C4-2B (cell line): ENCODE data around the gene TRMT44.

Source experiments
- H3K27ac ChIP-seq: fragments of 450-650 bp; 2 replicates; pipeline ENCODE4 v1.5.1; 2017
- ZFX ChIP-seq: fragments of 450-650 bp; IDR thresholded peaks from 2 replicates; pipeline ENCODE4 v1.6.1; 2017
- TF ChIP-seq, protein P1 (sequence below): fragments of 450-650 bp; conservative IDR thresholded peaks from 2 replicates; pipeline ENCODE4 v1.5.1; 2017; ENCODE audit warnings: mild to moderate bottlenecking

TRMT44 gene

GRCh38 chr4:8506373-8507195, 66.0 kb downstream of the TRMT44 start:
- TF ChIP-seq, protein P1, sequence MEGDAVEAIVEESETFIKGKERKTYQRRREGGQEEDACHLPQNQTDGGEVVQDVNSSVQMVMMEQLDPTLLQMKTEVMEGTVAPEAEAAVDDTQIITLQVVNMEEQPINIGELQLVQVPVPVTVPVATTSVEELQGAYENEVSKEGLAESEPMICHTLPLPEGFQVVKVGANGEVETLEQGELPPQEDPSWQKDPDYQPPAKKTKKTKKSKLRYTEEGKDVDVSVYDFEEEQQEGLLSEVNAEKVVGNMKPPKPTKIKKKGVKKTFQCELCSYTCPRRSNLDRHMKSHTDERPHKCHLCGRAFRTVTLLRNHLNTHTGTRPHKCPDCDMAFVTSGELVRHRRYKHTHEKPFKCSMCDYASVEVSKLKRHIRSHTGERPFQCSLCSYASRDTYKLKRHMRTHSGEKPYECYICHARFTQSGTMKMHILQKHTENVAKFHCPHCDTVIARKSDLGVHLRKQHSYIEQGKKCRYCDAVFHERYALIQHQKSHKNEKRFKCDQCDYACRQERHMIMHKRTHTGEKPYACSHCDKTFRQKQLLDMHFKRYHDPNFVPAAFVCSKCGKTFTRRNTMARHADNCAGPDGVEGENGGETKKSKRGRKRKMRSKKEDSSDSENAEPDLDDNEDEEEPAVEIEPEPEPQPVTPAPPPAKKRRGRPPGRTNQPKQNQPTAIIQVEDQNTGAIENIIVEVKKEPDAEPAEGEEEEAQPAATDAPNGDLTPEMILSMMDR = no peak
- TF ChIP-seq ZFX = no peak
- no peak overlapping the region for H3K27ac ChIP-seq

DNA sequence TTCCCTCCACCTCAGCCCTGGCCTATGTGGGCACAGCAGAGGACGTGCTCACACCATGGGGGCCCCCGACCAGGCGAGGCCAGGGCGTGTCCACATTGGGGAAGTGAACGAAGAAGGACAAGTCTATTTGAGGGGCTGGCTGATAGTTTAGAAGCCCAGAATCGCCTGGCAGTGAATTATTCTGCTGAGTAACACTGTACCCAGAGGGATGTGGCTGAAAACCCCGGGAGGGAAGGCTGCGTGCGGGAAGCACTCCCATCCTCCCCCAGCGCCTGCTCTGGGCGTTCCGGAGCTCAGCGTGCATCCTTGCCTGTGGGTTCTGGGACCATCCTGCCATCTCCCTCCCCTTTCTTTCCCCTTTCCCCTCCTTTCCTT, 66.6 kb downstream of the TRMT44 start:
- TF ChIP-seq, protein P1 = no peak
- no peak for TF ChIP-seq ZFX
- H3K27ac ChIP-seq = no peak overlapping the region

- TF ChIP-seq, protein P1 = no peak
- H3K27ac ChIP-seq = no peak overlapping the region
These were observed 67.0 kb downstream of the TRMT44 start for GRCh38 chr4:8507624-8508023.

GRCh38 chr4:8508266-8508665, 67.7 kb downstream of the TRMT44 start:
- no peak overlapping the region for H3K27ac ChIP-seq
- no peak for TF ChIP-seq ZFX
- TF ChIP-seq, protein P1 = no peak

DNA sequence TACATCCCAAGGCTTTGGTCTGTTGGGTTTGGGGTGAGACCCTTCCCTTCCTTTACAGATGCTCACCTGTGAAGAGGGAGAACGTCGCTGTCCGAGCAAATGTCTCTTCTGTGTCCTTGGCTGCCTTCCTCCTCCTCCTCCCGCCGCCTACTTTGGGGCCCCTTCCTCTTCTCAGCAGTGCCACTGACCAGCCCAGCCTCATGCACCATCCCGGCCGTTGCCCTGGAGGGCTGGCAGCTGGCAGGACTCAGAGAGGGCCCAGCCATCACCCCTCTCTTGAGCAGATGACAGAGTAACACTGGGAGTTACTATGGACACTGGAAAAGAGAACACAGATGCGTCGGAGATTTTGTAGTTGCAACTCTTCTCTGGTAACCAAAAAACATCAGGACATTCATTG, 68.2 kb downstream of the TRMT44 start:
- TF ChIP-seq, protein P1 = no peak
- no peak for TF ChIP-seq ZFX
- H3K27ac ChIP-seq = no peak overlapping the region

DNA sequence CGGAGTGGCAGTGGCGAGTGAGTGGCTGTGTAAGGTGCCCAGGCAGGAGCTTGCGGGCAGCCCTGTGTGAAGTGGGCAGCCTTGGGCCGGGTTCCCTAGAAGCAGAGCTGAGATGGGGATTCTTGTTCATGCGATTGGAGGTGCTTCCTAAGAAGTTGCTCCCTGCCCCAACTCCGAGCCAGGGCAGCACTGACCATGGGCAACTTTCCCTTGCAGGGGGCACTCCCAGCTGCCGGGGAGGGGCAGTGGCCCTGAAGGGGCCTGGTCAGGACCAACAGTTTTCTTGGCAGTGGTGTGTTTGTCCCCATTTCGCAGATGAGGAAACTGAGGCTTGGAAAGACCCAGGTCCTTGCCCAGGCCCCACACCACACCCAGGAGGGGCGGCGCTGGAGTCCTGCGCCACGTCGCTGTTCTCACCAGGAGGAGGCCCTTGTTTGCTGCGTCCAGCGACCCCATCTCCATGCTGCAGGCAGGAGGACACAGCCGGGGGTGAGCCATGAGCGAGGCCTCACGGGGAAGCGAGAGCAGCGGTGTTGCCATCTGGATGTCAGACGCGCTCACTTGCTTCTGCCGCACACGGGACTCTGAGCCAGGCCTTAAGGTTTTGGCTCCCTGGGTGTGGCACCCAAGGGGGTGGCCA, 68.9 kb downstream of the TRMT44 start:
- no peak overlapping the region for H3K27ac ChIP-seq
- TF ChIP-seq, protein P1 = no peak
- no peak for TF ChIP-seq ZFX

DNA sequence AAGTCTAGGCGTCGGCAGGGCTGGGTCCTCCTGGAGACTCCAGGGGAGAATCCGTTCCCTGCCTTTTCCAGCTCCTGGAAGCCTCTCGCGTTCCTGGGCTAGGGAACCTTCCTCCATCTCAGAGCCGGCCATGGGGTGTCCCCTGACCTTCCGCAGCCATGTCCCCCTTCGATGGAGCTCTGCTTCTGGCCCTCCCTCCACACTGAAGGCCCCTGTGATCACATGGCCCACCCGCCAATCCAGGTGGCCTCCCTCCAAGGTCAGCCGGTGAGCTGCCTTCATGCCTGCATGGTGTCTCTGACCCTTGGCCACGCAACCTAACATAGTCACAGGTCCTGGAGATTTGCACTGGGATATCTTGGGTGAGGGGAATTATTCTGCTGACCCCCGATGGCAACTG, 69.6 kb downstream of the TRMT44 start:
- no peak overlapping the region for H3K27ac ChIP-seq
- TF ChIP-seq ZFX = no peak
- TF ChIP-seq, protein P1 = no peak
